Tongue (tissue), 3 donors: Measurements from ENCODE around the gene ZNF598. TPM values are rescaled to one million over a fixed set of nuclear protein-coding genes. Genes with fewer than 3 reads are reported as not detected.
"Not testable (repeated sequence)": the region's sequence is repeated elsewhere in the genome, so short reads cannot be mapped to it uniquely, and the experiment has no call there.

Source experiments
- DNase-seq: peaks from one replicate; pipeline ENCODE4 v3.0.0-alpha.2; 2015
- small RNA-seq: library from RNA; depleted of rRNA; stranded (forward); fragments of <200 nt; gene quantifications from one replicate; pipeline ENCODE3, GENCODE V24; 2014; ENCODE audit warnings: low replicate concordance
- total RNA-seq: library from RNA; depleted of rRNA; stranded (reverse); fragments of >200 nt; gene quantifications from one replicate; pipeline ENCODE4 v1.2.3, GENCODE V29; 2014

ZNF598 gene
- total RNA-seq, 1 donor from 2014 or later: 15.2 TPM

- not testable (repeated sequence) for DNase-seq
Observed at GRCh38 chr16:1958143-1958491, 51.5 kb downstream of the ZNF598 start.

- not testable (repeated sequence) for DNase-seq
Observed at GRCh38 chr16:1957434-1958142, 52.0 kb downstream of the ZNF598 start.

- no peak for DNase-seq
Observed at GRCh38 chr16:1953734-1954133, 55.9 kb downstream of the ZNF598 start.

GRCh38 chr16:1950559-1950958 lies 59.1 kb downstream of the ZNF598 start:
- no peak for DNase-seq

- peak; percentile 33 for DNase-seq
Observed at GRCh38 chr16:1950047-1950446, 59.6 kb downstream of the ZNF598 start.

- no peak for DNase-seq
Observed at GRCh38 chr16:1949507-1949906, 60.1 kb downstream of the ZNF598 start.

Small RNAs within 50 kb of the gene (small RNA-seq; reads per million reads assigned to genes)
- gene AC005363.2: not detected
- gene RN7SL219P: not detected
- not detected for gene SNORA10
- gene SNORA64: not detected

Other genes with a start within 250 kb of the ZNF598 start
- gene NME3, start 238.3 kb downstream of the ZNF598 start, total RNA-seq: 29.6 TPM
- 10.6 TPM for gene EME2, start 237.0 kb downstream of the ZNF598 start, total RNA-seq
- gene MRPS34, start 236.7 kb downstream of the ZNF598 start, total RNA-seq: 41.5 TPM
- 43.5 TPM for gene SPSB3, start 227.2 kb downstream of the ZNF598 start, total RNA-seq
- 59.2 TPM for gene NUBP2, start 226.9 kb downstream of the ZNF598 start, total RNA-seq
- gene IGFALS, start 216.1 kb downstream of the ZNF598 start, total RNA-seq: 0.31 TPM
- gene HAGH, start 183.0 kb downstream of the ZNF598 start, total RNA-seq: 104 TPM
- 45.4 TPM for gene FAHD1, start 182.6 kb downstream of the ZNF598 start, total RNA-seq
- gene MEIOB, start 137.7 kb downstream of the ZNF598 start, total RNA-seq: 0.62 TPM
- gene HS3ST6, start 91.4 kb downstream of the ZNF598 start, total RNA-seq: 1.5 TPM
- gene MSRB1, start 66.6 kb downstream of the ZNF598 start, total RNA-seq: 9.2 TPM
- 150 TPM for gene RPL3L, start 55.1 kb downstream of the ZNF598 start, total RNA-seq
- 155 TPM for gene NDUFB10, start 50.3 kb downstream of the ZNF598 start, total RNA-seq
- 1,524 TPM for gene RPS2, start 45.0 kb downstream of the ZNF598 start, total RNA-seq
- gene RNF151, start 43.0 kb downstream of the ZNF598 start, total RNA-seq: not detected
- gene TBL3, start 37.8 kb downstream of the ZNF598 start, total RNA-seq: 21.7 TPM
- 2.5 TPM for gene NOXO1, start 28.4 kb downstream of the ZNF598 start, total RNA-seq
- gene GFER, start 25.6 kb downstream of the ZNF598 start, total RNA-seq: 10.2 TPM
- 4.7 TPM for gene SYNGR3, start 19.9 kb downstream of the ZNF598 start, total RNA-seq
- gene NPW, start 10.0 kb upstream of the ZNF598 start, total RNA-seq: 0.82 TPM
- gene NHERF2, start 17.1 kb upstream of the ZNF598 start, total RNA-seq: 45.7 TPM
- gene NTHL1, start 38.0 kb upstream of the ZNF598 start, total RNA-seq: 28.7 TPM
- 57.2 TPM for gene TSC2, start 38.2 kb upstream of the ZNF598 start, total RNA-seq
- gene PKD1, start 126.1 kb upstream of the ZNF598 start, total RNA-seq: 138 TPM
- gene RAB26, start 138.8 kb upstream of the ZNF598 start, total RNA-seq: not detected
- 27.4 TPM for gene TRAF7, start 146.0 kb upstream of the ZNF598 start, total RNA-seq
- gene CASKIN1, start 186.8 kb upstream of the ZNF598 start, total RNA-seq: 1.0 TPM
- 27.0 TPM for gene MLST8, start 195.6 kb upstream of the ZNF598 start, total RNA-seq
- gene BRICD5, start 201.0 kb upstream of the ZNF598 start, total RNA-seq: 1.9 TPM
- gene PGP, start 205.0 kb upstream of the ZNF598 start, total RNA-seq: 18.2 TPM
- gene E4F1, start 213.8 kb upstream of the ZNF598 start, total RNA-seq: 23.7 TPM
- 1.3 TPM for gene DNASE1L2, start 226.6 kb upstream of the ZNF598 start, total RNA-seq
- 83.7 TPM for gene ECI1, start 241.8 kb upstream of the ZNF598 start, total RNA-seq